ENCODE results near the gene SERPINA1. TPM values are rescaled to one million over a fixed set of nuclear protein-coding genes. Genes with fewer than 3 reads are reported as not detected.
"Not testable (repeated sequence)": the region's sequence is repeated elsewhere in the genome, so short reads cannot be mapped to it uniquely, and the experiment has no call there.

Gene SERPINA1
- total RNA-seq = 0.59 and 0.96 TPM in 2 replicates

- no peak for DNase-seq
Observed at GRCh38 chr14:94388384-94389103, at the start of gene SERPINA1. Gene SERPINA1 (minus strand): TSS chr14:94388602. CDS start chr14:94383237, 5,365 bp downstream.

GRCh38 chr14:94428610-94429009 lies 40.2 kb upstream of the SERPINA1 start:
- H3K36me3 Mint-ChIP-seq (ENCODE audit: low read depth) = no peaks in the 10 kb centered on the region
- H3K27ac Mint-ChIP-seq = no peak overlapping the region
- intact Hi-C loops (cut with micrococcal nuclease) = no loop called here
- H3K9me3 Mint-ChIP-seq = no peaks in the 10 kb centered on the region
- DNase-seq = no peak
- no peaks in the 10 kb centered on the region for H3K4me1 Mint-ChIP-seq
- H3K27me3 Mint-ChIP-seq = peaks cover 24% of the 10 kb centered on the region
- H3K4me3 Mint-ChIP-seq = no peak overlapping the region

More at GRCh38 chr14:94388384-94389103, at the start of gene SERPINA1:
- Mint-ChIP-seq H3K27ac (no peak within 1 kb of the TSS), H3K9me3 (no peaks in the 10 kb centered on the region), H3K36me3 (ENCODE audit: low read depth) (no peaks in the 10 kb centered on the region), H3K4me3 (no peak within 1 kb of the TSS), H3K27me3 (no peaks in the 10 kb centered on the region), H3K4me1 (peaks cover 25% of the 10 kb centered on the region)
- intact Hi-C loops (cut with micrococcal nuclease) = no loop called here

- Mint-ChIP-seq H3K4me1 (no peaks in the 10 kb centered on the region), H3K9me3 (no peaks in the 10 kb centered on the region), H3K27me3 (peaks cover 26% of the 10 kb centered on the region), H3K27ac (no peak overlapping the region), H3K4me3 (no peak overlapping the region), H3K36me3 (ENCODE audit: low read depth) (no peaks in the 10 kb centered on the region)
- DNase-seq = no peak
- intact Hi-C loops (cut with micrococcal nuclease) = no loop called here
Observed at GRCh38 chr14:94427016-94427613, 38.7 kb upstream of the SERPINA1 start.

GRCh38 chr14:94426526-94426925 lies 38.1 kb upstream of the SERPINA1 start:
- H3K27me3 Mint-ChIP-seq = peaks cover 28% of the 10 kb centered on the region
- H3K27ac Mint-ChIP-seq = no peak overlapping the region
- no peaks in the 10 kb centered on the region for H3K36me3 Mint-ChIP-seq (ENCODE audit: low read depth)
- no peaks in the 10 kb centered on the region for H3K4me1 Mint-ChIP-seq
- no peak for DNase-seq
- intact Hi-C loops (cut with micrococcal nuclease) = no loop called here
- H3K4me3 Mint-ChIP-seq = no peak overlapping the region
- H3K9me3 Mint-ChIP-seq = no peaks in the 10 kb centered on the region

- Mint-ChIP-seq H3K4me1 (no peaks in the 10 kb centered on the region), H3K9me3 (peaks cover 4% of the 10 kb centered on the region), H3K27ac (no peak overlapping the region), H3K4me3 (no peak overlapping the region), H3K27me3 (peaks cover 28% of the 10 kb centered on the region), H3K36me3 (ENCODE audit: low read depth) (no peaks in the 10 kb centered on the region)
- intact Hi-C loops (cut with micrococcal nuclease) = no loop called here
- DNase-seq = no peak
Observed at GRCh38 chr14:94424371-94424770, 36.0 kb upstream of the SERPINA1 start.

- Mint-ChIP-seq H3K4me1 (no peaks in the 10 kb centered on the region), H3K9me3 (peaks cover 4% of the 10 kb centered on the region), H3K4me3 (no peak overlapping the region), H3K27me3 (peaks cover 27% of the 10 kb centered on the region), H3K27ac (no peak overlapping the region), H3K36me3 (ENCODE audit: low read depth) (no peaks in the 10 kb centered on the region)
- intact Hi-C loops (cut with micrococcal nuclease) = no loop called here
- peak; percentile 81 for DNase-seq
Observed at GRCh38 chr14:94423453-94424056, 35.2 kb upstream of the SERPINA1 start.

GRCh38 chr14:94421316-94421715 lies 32.9 kb upstream of the SERPINA1 start:
- Mint-ChIP-seq H3K27me3 (peaks cover 22% of the 10 kb centered on the region), H3K4me3 (no peak overlapping the region), H3K36me3 (ENCODE audit: low read depth) (no peaks in the 10 kb centered on the region), H3K4me1 (no peaks in the 10 kb centered on the region), H3K9me3 (peaks cover 5% of the 10 kb centered on the region), H3K27ac (no peak overlapping the region)
- no peak for DNase-seq
- intact Hi-C loops (cut with micrococcal nuclease) = no loop called here

- H3K27me3 Mint-ChIP-seq = not testable (repeated sequence)
Observed at GRCh38 chr14:94417497-94418205, 29.2 kb upstream of the SERPINA1 start.

GRCh38 chr14:94412671-94413638 lies 24.6 kb upstream of the SERPINA1 start:
- intact Hi-C loops (cut with micrococcal nuclease) = no loop called here
- Mint-ChIP-seq H3K4me3 (no peak overlapping the region), H3K36me3 (ENCODE audit: low read depth) (no peaks in the 10 kb centered on the region), H3K27ac (no peak overlapping the region), H3K4me1 (no peaks in the 10 kb centered on the region), H3K27me3 (peaks cover 13% of the 10 kb centered on the region), H3K9me3 (peaks cover 5% of the 10 kb centered on the region)
- DNase-seq = no peak

More at GRCh38 chr14:94417497-94418205, 29.2 kb upstream of the SERPINA1 start:
- intact Hi-C loops (cut with micrococcal nuclease); H3K4me1 Mint-ChIP-seq; DNase-seq; H3K27ac Mint-ChIP-seq; H3K9me3 Mint-ChIP-seq; H3K36me3 Mint-ChIP-seq (ENCODE audit: low read depth); H3K4me3 Mint-ChIP-seq: not testable (repeated sequence)

- no peaks in the 10 kb centered on the region for H3K4me1 Mint-ChIP-seq
- DNase-seq = no peak
- H3K27me3 Mint-ChIP-seq = peaks cover 13% of the 10 kb centered on the region
- peaks cover 9% of the 10 kb centered on the region for H3K9me3 Mint-ChIP-seq
- H3K27ac Mint-ChIP-seq = no peak overlapping the region
- intact Hi-C loops (cut with micrococcal nuclease) = no loop called here
- no peaks in the 10 kb centered on the region for H3K36me3 Mint-ChIP-seq (ENCODE audit: low read depth)
- H3K4me3 Mint-ChIP-seq = no peak overlapping the region
Observed at GRCh38 chr14:94411638-94412037, 23.2 kb upstream of the SERPINA1 start.

GRCh38 chr14:94409430-94409829 lies 21.0 kb upstream of the SERPINA1 start:
- intact Hi-C loops (cut with micrococcal nuclease) = not testable (repeated sequence)

GRCh38 chr14:94408546-94409095 lies 20.2 kb upstream of the SERPINA1 start:
- DNase-seq = no peak
- Mint-ChIP-seq H3K4me3 (no peak overlapping the region), H3K9me3 (peaks cover 3% of the 10 kb centered on the region), H3K27ac (no peak overlapping the region), H3K4me1 (no peaks in the 10 kb centered on the region), H3K36me3 (ENCODE audit: low read depth) (no peaks in the 10 kb centered on the region), H3K27me3 (peaks cover 14% of the 10 kb centered on the region)
- intact Hi-C loops (cut with micrococcal nuclease) = no loop called here

More at GRCh38 chr14:94409430-94409829, 21.0 kb upstream of the SERPINA1 start:
- not testable (repeated sequence) for H3K9me3 Mint-ChIP-seq; H3K4me3 Mint-ChIP-seq; DNase-seq; H3K4me1 Mint-ChIP-seq; H3K27ac Mint-ChIP-seq; H3K36me3 Mint-ChIP-seq (ENCODE audit: low read depth)
- H3K27me3 Mint-ChIP-seq = peaks cover 14% of the 10 kb centered on the region

GRCh38 chr14:94407906-94408305 lies 19.5 kb upstream of the SERPINA1 start:
- Mint-ChIP-seq H3K4me1 (no peaks in the 10 kb centered on the region), H3K27me3 (peaks cover 14% of the 10 kb centered on the region), H3K4me3 (no peak overlapping the region), H3K27ac (no peak overlapping the region), H3K36me3 (ENCODE audit: low read depth) (no peaks in the 10 kb centered on the region), H3K9me3 (peaks cover 3% of the 10 kb centered on the region)
- intact Hi-C loops (cut with micrococcal nuclease) = no loop called here
- DNase-seq = no peak

Data from activated CD4-positive, alpha-beta T cell treated with anti-CD3 and anti-CD28 coated beads, Interleukin-2, amount 10 ng/mL, durations not matched to agents 24 days and 14 days (primary cell).